Fibroblast of skin of left quadriceps (primary cell): ENCODE data around the gene TNFSF11.

Source experiments
- DNase-seq, 2 experiments: peaks; one replicate each; pipeline ENCODE4 v3.0.0-alpha.2; 2013; ENCODE audit warnings: low read depth in 2 of 2

TNFSF11 gene

DNA sequence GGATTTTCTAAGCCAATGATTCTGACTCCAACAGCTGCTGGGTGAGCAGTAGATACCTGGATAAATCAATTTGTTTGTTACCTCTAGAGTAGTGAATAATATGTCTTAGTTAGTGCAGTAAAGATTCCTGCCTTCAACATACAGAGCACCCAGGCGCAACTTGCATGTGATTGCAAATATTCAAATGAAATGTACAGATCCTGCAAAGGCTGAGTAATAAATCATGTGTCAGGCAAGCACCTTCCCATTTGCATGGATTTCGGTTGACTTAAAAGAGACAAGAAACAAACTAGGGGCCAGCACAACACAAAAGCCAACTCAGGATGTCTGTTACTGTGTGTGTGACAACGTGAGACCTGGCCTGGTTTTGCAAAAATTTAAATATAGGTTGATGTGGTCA, 79.7 kb downstream of the TNFSF11 start:
- DNase-seq = no peak

DNA sequence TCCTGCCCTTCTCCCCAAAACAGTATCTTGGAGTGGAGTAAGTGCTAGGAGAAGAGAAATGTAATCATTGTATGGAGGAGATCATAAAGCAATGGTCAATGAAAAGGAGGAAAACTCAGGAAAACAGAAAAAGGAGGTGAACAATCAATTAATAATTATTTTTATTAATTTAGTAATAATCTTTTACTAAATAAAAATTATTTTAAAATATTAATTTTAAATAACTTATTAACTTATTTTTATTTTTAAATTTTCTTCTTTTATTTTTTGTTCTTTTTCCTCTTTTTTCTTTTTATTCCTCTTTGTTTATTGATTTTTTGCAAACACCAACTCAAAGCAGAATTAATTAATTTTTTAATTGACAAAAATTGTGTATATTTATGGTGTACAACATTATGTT, 80.3 kb downstream of the TNFSF11 start:
- DNase-seq = no peak

DNA sequence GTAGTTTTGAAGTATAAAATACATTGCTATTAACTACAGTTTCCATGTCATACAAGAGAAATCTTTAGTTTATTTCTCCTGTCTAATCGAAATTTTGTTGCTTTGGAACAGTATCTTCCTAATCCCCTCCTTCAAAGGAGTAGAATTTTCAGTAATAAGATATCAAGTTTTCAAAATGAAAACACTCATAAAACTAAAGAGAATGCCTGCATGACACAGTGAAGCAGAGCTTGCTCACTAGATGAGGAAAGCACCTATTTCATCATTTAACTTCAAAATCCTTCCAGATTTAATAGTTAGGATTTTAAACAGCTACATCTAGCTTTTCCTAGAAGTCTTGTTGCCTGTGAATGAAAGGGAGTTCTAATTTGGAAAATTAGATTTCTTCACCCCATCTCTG, 80.8 kb downstream of the TNFSF11 start:
- no peak for DNase-seq

DNA sequence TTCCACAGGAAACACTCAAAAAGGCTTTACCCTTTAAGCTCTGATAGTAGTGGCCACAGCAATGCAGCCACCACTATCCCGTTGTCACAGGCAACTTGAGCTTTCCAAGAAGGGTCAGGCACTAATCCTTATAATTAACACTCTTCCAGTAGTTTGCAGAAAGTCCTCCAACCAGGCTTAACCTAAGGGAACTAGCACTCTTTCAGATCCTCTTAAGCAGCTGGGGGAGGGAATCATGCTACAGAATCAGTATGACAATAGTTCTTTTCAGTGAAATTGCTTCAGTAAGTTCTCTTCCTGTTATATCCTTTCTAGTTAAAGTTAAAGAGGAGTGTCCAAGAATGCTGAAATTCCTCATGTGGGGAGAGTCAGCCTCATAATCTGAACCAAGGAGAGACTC, 82.2 kb downstream of the TNFSF11 start:
- no peak for DNase-seq

DNA sequence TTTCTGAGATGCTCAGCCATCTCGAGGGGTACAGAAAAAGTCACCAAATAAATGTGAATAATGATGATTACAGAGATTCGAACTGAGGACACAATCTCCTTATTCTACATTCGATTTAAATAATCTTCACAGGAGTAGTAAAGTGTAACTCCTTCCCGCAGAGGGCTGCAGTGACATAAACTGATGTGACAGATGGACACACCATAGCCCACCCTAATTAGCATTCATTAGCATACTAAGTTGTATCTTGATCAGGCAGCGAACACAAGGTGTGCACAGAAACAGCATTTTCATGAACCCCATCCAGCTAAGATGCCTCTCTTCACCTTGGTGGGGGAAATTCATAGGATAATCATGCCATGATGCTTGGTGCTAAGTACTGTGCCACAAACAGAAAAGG, 83.0 kb downstream of the TNFSF11 start:
- no peak for DNase-seq
